D721Med (cell line): Measurements from ENCODE around the gene CAPN9.

Experiments
- DNase-seq: peaks from one replicate; pipeline ENCODE4 v3.0.0; 2011; ENCODE audit warnings: low spot score; ENCODE audit not compliant: insufficient read length
- FAIRE-seq: peaks from 2 replicates; lab custom pipeline; 2011; peaks lifted over from hg19 to GRCh38; lab: Jason Lieb, UNC
- TF ChIP-seq, protein P1 (sequence below): IDR thresholded peaks from 2 replicates; pipeline ENCODE4 v1.5.1; 2012; ENCODE audit warnings: mild to moderate bottlenecking, control low read depth; ENCODE audit not compliant: insufficient read depth; ENCODE audit errors: missing control alignments

Gene CAPN9

DNA sequence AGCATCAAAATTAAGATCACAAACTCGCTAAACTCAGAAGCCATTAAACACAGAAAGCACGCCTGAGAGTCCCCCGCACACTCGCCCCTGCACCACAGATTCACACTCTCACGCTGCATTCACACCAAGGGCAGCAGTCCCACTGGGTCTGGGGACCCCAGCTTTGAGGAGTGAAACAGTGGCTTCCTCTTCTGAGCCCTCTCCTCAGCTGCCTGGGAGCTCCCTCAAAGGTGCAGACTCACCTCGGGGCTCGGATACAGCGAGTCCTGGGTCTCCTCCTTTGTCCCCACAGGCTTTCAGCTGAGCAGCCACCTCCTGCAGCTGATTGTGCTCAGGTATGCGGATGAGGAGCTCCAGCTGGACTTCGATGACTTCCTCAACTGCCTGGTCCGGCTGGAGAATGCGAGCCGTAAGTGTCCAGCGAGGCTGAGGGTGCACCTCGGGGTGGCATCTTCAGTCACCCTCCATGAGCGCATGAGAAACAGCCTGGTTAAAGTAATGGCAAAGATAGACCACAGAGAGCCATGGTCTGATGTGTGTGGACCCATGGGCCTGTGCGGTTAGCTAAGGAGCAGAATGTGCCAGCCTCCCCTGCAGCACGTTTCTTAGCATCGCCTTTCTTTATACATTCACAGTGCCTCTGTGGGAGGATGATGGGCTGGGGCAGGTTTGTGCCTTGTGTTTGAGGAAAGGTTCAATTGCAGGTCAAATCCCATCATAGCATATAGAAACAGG lies 47.9 kb downstream of the CAPN9 start:
- TF ChIP-seq, protein P1, sequence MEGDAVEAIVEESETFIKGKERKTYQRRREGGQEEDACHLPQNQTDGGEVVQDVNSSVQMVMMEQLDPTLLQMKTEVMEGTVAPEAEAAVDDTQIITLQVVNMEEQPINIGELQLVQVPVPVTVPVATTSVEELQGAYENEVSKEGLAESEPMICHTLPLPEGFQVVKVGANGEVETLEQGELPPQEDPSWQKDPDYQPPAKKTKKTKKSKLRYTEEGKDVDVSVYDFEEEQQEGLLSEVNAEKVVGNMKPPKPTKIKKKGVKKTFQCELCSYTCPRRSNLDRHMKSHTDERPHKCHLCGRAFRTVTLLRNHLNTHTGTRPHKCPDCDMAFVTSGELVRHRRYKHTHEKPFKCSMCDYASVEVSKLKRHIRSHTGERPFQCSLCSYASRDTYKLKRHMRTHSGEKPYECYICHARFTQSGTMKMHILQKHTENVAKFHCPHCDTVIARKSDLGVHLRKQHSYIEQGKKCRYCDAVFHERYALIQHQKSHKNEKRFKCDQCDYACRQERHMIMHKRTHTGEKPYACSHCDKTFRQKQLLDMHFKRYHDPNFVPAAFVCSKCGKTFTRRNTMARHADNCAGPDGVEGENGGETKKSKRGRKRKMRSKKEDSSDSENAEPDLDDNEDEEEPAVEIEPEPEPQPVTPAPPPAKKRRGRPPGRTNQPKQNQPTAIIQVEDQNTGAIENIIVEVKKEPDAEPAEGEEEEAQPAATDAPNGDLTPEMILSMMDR = no peak
- FAIRE-seq (no peak), DNase-seq (no peak)

DNA sequence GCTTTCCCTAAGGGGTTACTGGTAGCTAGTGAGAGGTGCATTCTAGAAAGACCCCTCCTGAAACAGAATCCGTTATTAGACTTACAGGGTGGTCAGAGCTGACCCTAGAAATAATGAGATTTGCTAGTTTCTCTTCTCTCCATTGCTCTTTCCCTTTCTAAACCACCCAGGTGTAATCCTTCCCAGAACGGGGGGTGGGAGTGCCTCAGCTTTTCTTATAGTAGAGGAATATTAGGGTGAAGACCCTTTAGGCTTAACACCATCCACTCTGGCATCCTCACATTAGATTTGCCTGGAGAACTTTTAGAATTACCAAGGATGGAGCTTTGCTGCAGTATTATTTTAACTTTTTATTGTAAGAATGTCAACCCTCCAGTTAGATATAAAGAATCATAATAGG lies 49.4 kb downstream of the CAPN9 start:
- TF ChIP-seq, protein P1 = no peak
- no peak for DNase-seq
- FAIRE-seq = no peak

DNA sequence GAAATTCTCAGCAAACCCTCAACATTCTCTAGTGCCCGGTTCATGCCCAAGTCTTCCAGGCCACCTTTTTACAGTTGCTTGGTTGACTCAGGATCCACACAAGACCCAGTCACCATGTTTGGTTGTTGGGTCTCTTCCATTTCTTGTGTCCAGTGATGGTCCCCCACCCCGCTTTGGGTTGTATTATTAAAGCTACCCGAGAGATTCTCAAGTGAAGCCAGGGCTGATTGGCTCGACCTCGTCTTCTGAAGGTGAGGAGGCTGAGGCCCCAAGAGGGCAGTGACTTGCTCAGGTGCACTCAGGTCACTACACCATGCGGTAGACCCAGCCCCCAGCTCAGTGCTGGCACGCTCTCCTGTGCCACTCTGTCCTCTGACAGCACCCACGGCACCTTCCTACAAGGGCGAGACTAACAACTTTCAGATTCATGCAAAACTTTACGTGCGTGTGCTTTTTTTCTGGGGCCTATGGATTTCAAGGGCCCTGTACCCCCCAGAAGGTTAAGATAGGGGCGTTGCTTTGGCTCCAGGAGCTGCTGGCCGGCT lies 50.3 kb downstream of the CAPN9 start:
- DNase-seq = no peak
- no peak for FAIRE-seq
- TF ChIP-seq, protein P1 = no peak

DNA sequence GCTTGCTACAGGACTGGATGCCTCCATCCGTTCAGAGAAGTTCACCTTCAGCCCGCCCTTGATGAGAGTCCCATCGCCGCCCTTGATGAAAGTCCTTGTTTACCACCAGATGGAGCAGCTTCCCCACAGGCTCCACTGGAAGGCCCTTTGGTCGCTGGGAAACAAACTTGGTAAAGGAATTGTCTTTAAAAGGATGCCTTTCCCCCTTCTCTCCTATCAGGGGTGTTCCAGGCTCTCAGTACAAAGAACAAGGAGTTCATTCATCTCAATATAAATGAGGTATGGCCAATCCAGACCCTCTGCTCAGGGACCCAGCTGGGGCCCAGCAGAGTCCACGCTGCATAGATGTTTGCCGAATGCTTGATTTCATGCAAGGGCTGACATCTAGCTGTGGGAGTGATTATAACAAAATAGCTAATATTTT lies 50.8 kb downstream of the CAPN9 start:
- FAIRE-seq (no peak), DNase-seq (no peak)
- TF ChIP-seq, protein P1 = peak; percentile 76

- TF ChIP-seq, protein P1 = no peak
Measured at GRCh38 chr1:230798491-230798890, 51.3 kb downstream of the CAPN9 start.

GRCh38 chr1:230800891-230801840 lies 54.0 kb downstream of the CAPN9 start:
- FAIRE-seq = no peak
- DNase-seq = no peak
- TF ChIP-seq, protein P1 = no peak

More at GRCh38 chr1:230798491-230798890, 51.3 kb downstream of the CAPN9 start:
- FAIRE-seq = no peak
- no peak for DNase-seq
